ENCODE results near the gene XXYLT1. TPM values are rescaled to one million over a fixed set of nuclear protein-coding genes. Genes with fewer than 3 reads are reported as not detected.

The XXYLT1 gene
- total RNA-seq, 1 experiment from 2014 or later, result 10.9 TPM

GRCh38 chr3:195269375-195270078 lies 1.4 kb downstream of the XXYLT1 start:
- no peaks in the 10 kb centered on the region for H3K27me3 ChIP-seq (ENCODE audit: insufficient read depth, low read length)
- peaks cover 36% of the 10 kb centered on the region for H3K79me2 ChIP-seq (ENCODE audit: insufficient read depth, low read length)
- RAD21 ChIA-PET (ENCODE audit: low non-redundant PET in 1 of 2, low total read pairs in 2 of 2, uncharacterized antibody in 2 of 2, unreplicated experiment in 2 of 2), result interaction anchor here (1.1 to 1.9 kb wide), 2 partner anchors 587 kb away, joined by 6 read pairs; no protein-coding TSS in a partner anchor
- TF ChIP-seq TCF7L2 (IDR thresholded peaks at IDR 0.05; ENCODE audit: borderline replicate concordance, extremely low read depth, insufficient read depth, insufficient read length), result no peak
- 0 out of 2 replicates have a peak, but pooled peaks have one; percentile 38 for TF ChIP-seq SIN3A (IDR thresholded peaks at IDR 0.05; ENCODE audit: low read depth)
- TF ChIP-seq MAX (IDR thresholded peaks at IDR 0.05), result no peak
- no peak for ATAC-seq
- H3K9me3 ChIP-seq (ENCODE audit: control insufficient read depth in 1 of 2, insufficient read depth in 1 of 2, low read depth in 1 of 2, low read length in 2 of 2), result no peaks in the 10 kb centered on the region
- peak overlapping the region; percentile 87 for H3K4me2 ChIP-seq (ENCODE audit: low read length)
- no peak overlapping the region for H2AFZ ChIP-seq (ENCODE audit: low read depth, low read length, poor library complexity, severe bottlenecking)
- H3K4me1 ChIP-seq (ENCODE audit: control insufficient read depth in 1 of 2, insufficient read depth in 2 of 2, low read length in 2 of 2), result peaks cover 12 to 25% of the 10 kb centered on the region in 2 experiments
- no peaks in the 10 kb centered on the region for H4K20me1 ChIP-seq (ENCODE audit: insufficient read depth)
- H3K9me2 ChIP-seq (ENCODE audit: insufficient read depth), result no peaks in the 10 kb centered on the region
- DNase-seq (ENCODE audit: low read depth, low spot score), result no peak
- H3K9ac ChIP-seq (ENCODE audit: low read length), result peak overlapping the region; percentile 76
- intact Hi-C loops (cut with micrococcal nuclease), result loop anchor here (2.0 to 10.0 kb wide), 3 partner anchors 173 to 935 kb away; partner anchors contain the start of gene ACAP2
- CTCF ChIA-PET, result interaction anchor here (0.9 to 3.4 kb wide), 7 partner anchors 8 to 636 kb away, joined by 3 to 142 read pairs (median 18); partner anchors contain the start of gene LSG1
- 0 out of 4 replicates have a peak, but pooled peaks cover 0 to 5% of the 10 kb centered on the region in 2 experiments for H3K36me3 ChIP-seq (ENCODE audit: control insufficient read depth in 1 of 2, insufficient read depth in 2 of 2, low read length in 2 of 2)
- POLR2A ChIA-PET, result interaction anchor here (1.1 to 1.6 kb wide), 2 partner anchors 174 to 273 kb away, joined by 3 to 10 read pairs; partner anchors contain the start of genes ACAP2 and PPP1R2
- peak overlapping the region; percentile 63 to 74 for H3K4me3 ChIP-seq (replicated peaks in 1 of 2; ENCODE audit: low read depth in 1 of 2, low read length in 2 of 2)
- BruUV-seq (replicated peaks), result TSS peak; percentile 34
- H3K27ac ChIP-seq (ENCODE audit: low read depth, low read length), result no peak overlapping the region

DNA sequence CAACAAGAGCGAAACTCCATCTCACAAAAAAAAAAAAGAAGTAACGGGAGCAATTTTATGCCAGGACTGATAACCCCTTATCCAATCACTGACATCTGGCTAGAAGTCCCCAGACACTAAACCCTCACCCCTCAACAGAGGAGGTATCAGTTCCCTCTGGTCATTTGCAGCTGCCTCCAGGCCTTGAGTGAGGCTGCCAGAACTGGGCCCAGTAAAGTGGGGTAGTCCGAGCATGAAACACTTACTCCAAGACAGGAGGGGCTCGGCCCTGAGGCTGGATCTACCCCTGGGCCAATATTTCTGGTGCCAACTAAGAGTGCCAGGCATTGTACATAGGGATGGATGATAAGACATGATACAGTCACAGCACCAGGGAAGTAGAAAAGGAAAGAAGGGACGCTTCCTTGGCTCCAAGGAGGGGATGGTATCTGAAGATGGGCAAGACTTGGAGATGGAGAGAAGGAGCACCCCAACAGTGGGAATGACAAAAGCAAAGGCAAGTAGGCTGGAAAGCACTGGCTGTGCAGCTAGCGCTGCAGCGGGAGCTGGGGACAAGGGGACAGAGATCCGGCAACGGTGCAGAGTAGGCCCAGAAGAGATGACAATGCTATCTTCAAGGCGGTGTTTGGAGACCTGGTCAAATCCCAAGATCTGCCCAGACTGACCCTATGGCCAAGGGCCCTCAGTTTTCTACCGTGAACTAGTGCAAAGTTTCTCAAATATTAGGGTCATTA lies 2.2 kb downstream of the XXYLT1 start:
- peak overlapping the region; percentile 87; the same call in 1 of the 2 replicates for H3K4me2 ChIP-seq (ENCODE audit: low read length)
- POLR2A ChIA-PET, result no interaction called here
- no peak overlapping the region for H3K27ac ChIP-seq (ENCODE audit: low read depth, low read length)
- no peaks in the 10 kb centered on the region for H3K27me3 ChIP-seq (ENCODE audit: insufficient read depth, low read length)
- intact Hi-C loops (cut with micrococcal nuclease), result loop anchor here (10.0 kb wide), 1 partner anchor 934 kb away; no protein-coding TSS in a partner anchor
- no peak overlapping the region for H3K4me3 ChIP-seq (replicated peaks in 1 of 2; ENCODE audit: low read depth in 1 of 2, low read length in 2 of 2)
- no TSS peak for BruUV-seq (replicated peaks)
- H4K20me1 ChIP-seq (ENCODE audit: insufficient read depth), result no peaks in the 10 kb centered on the region
- TF ChIP-seq SRF (IDR thresholded peaks at IDR 0.05; ENCODE audit: low read depth) (no peak), POLR2AphosphoS5 (IDR thresholded peaks at IDR 0.05; ENCODE audit: low read depth, low read length) (no peak), SP1 (IDR thresholded peaks at IDR 0.05; ENCODE audit: low read depth) (no peak)
- H3K36me3 ChIP-seq (ENCODE audit: control insufficient read depth in 1 of 2, insufficient read depth in 2 of 2, low read length in 2 of 2), result 0 out of 4 replicates have a peak, but pooled peaks cover 0 to 5% of the 10 kb centered on the region in 2 experiments
- RAD21 ChIA-PET (ENCODE audit: low non-redundant PET in 1 of 2, low total read pairs in 2 of 2, uncharacterized antibody in 2 of 2, unreplicated experiment in 2 of 2), result interaction anchor here (0.7 to 1.9 kb wide), 2 partner anchors 123 to 586 kb away, joined by 3 to 6 read pairs; no protein-coding TSS in a partner anchor
- no peak overlapping the region for H2AFZ ChIP-seq (ENCODE audit: low read depth, low read length, poor library complexity, severe bottlenecking)
- H3K9me2 ChIP-seq (ENCODE audit: insufficient read depth), result no peaks in the 10 kb centered on the region
- no peak for DNase-seq (ENCODE audit: low read depth, low spot score)
- H3K79me2 ChIP-seq (ENCODE audit: insufficient read depth, low read length), result peaks cover 37% of the 10 kb centered on the region
- peaks cover 12 to 25% of the 10 kb centered on the region in 2 experiments for H3K4me1 ChIP-seq (ENCODE audit: control insufficient read depth in 1 of 2, insufficient read depth in 2 of 2, low read length in 2 of 2)
- no peak for ATAC-seq
- H3K9ac ChIP-seq (ENCODE audit: low read length), result no peak overlapping the region
- CTCF ChIA-PET, result interaction anchor here (3.3 to 3.4 kb wide), 2 partner anchors 7 to 254 kb away, joined by 18 to 142 read pairs; no protein-coding TSS in a partner anchor
- no peaks in the 10 kb centered on the region for H3K9me3 ChIP-seq (ENCODE audit: control insufficient read depth in 1 of 2, insufficient read depth in 1 of 2, low read depth in 1 of 2, low read length in 2 of 2)

Data from HCT116 (cell line).